Bronchus fibroblast of lung (primary cell): ENCODE results near the gene CLIC6. TPM values are rescaled to one million over a fixed set of nuclear protein-coding genes. Genes with fewer than 3 reads are reported as not detected.

ENCODE experiments used
- total RNA-seq: library from RNA; depleted of rRNA; stranded (reverse); fragments of >200 nt; gene quantifications from 2 replicates; pipeline ENCODE4 v1.2.3, GENCODE V29; 2015

The CLIC6 gene
- under 0.01 and 0.15 TPM in 2 replicates for total RNA-seq

GRCh38 chr21:34668803-34669148 lies at the start of gene CLIC6:
Gene CLIC6, plus strand, starts transcription at chr21:34668994. Its CDS starts 395 bp downstream, at chr21:34669389.

Other genes starting within 250 kb of the CLIC6 start
- not detected in 2 replicates for gene SMIM34, start 245.0 kb upstream of the CLIC6 start, total RNA-seq
- gene KCNE1, start 156.8 kb upstream of the CLIC6 start, total RNA-seq = 0.45 TPM in 1 of 2 replicates, not detected in the other
- 25.9 and 30.4 TPM in 2 replicates for gene RCAN1, start 53.9 kb upstream of the CLIC6 start, total RNA-seq